GM12875 (cell line): Measurements from ENCODE around the gene CYTH1.

Experiments used
- H3K4me3 ChIP-seq: one replicate; pipeline ENCODE4 v1.5.1; 2011; ENCODE audit warnings: low read depth, low read length, control low read depth
- TF ChIP-seq, protein P1 (sequence below): IDR thresholded peaks from 2 replicates; pipeline ENCODE4 v1.5.1; 2011; ENCODE audit warnings: low read depth, mild to moderate bottlenecking, control low read depth, inconsistent platforms, low read length, moderate library complexity, borderline replicate concordance; ENCODE audit not compliant: insufficient read depth

The CYTH1 gene

DNA sequence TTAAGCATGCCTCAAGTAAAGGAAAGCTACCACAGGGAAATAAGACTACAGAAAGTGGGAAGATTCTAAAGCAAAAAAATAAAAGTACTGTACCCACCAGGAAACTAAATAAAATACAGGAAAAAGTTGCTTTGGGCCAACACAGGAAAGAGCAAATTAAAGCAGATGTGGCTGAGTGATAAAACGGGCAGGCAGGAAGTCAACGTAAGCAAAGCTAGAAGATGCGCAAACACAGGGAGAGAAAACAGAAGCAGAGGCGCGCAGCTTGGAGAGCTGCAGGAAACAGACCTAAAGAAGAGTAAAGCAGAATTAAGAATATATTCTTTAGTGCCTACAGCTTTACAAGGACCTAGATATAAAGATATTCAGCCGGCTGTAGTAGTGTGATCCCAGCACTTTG lies 36.9 kb upstream of the CYTH1 start:
- no peak overlapping the region for H3K4me3 ChIP-seq
- TF ChIP-seq, protein P1, sequence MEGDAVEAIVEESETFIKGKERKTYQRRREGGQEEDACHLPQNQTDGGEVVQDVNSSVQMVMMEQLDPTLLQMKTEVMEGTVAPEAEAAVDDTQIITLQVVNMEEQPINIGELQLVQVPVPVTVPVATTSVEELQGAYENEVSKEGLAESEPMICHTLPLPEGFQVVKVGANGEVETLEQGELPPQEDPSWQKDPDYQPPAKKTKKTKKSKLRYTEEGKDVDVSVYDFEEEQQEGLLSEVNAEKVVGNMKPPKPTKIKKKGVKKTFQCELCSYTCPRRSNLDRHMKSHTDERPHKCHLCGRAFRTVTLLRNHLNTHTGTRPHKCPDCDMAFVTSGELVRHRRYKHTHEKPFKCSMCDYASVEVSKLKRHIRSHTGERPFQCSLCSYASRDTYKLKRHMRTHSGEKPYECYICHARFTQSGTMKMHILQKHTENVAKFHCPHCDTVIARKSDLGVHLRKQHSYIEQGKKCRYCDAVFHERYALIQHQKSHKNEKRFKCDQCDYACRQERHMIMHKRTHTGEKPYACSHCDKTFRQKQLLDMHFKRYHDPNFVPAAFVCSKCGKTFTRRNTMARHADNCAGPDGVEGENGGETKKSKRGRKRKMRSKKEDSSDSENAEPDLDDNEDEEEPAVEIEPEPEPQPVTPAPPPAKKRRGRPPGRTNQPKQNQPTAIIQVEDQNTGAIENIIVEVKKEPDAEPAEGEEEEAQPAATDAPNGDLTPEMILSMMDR = no peak

DNA sequence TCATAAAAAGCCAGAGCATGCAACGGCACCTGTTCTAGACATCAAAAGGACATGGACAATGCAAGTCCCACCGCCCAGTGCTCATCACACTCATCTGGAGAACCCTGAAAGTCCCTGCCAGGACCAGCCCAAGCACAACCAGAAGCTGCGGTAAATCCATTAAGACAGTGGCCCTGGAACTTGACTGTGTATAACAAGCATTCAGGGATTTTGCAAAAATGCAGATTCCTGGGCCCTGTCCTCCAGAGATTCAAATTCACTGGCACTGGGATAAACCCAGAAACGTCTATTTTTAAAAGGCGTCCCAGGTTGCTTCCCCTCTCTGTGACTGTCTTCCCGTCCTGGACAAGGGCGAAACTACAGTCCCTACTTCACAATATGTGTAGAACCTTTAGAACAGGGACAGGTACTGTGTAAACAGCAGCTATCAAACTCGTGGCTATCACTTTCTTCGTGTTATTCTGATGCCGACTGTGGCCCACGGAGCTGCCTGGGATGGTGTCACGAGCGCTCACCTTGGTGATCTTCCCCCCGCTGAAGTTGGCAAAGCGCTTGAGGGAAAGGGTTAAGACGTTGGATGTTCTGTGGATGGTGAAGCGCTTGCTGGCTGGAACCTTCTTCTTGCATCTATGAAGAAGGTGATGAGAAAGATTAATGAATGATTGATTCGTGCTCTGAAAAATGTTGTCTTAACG lies 36.2 kb upstream of the CYTH1 start:
- TF ChIP-seq, protein P1 = no peak

DNA sequence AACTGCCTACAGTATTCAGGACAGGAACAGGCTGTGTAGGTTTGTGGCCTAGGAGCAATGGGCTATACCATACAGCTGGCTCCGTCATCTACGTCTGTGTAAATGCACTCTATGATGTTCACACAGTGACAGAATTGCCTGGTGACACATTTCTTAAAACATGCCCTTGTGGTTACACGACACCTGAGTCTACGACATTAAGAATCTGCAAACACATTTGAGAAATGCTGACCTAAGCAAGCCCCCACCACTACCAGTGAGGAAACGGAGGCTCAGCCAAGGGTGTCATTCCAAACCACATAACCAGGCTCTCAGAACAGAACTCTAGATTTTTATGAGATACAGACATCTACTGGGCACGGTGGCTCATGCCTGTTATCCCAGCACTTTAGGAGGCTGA lies 35.0 kb upstream of the CYTH1 start:
- TF ChIP-seq, protein P1 = no peak
- H3K4me3 ChIP-seq = no peak overlapping the region

More for the DNA sequence above, 36.2 kb upstream of the CYTH1 start:
- no peak overlapping the region for H3K4me3 ChIP-seq

DNA sequence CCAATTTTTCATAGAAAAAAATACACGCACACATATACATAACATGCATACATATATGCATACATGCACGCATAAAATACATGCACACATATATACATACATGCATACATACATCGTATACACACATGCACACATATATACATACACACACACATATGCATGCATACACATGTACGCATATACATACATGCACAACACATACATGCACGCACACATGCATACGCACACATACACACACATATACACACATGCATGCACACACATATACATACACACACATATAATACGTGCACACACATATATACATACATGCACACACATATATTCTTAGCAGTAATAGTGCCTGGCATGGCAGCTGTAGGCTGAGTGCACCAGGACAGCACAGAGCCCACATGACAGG lies 33.6 kb upstream of the CYTH1 start:
- H3K4me3 ChIP-seq = no peak overlapping the region
- TF ChIP-seq, protein P1 = no peak

DNA sequence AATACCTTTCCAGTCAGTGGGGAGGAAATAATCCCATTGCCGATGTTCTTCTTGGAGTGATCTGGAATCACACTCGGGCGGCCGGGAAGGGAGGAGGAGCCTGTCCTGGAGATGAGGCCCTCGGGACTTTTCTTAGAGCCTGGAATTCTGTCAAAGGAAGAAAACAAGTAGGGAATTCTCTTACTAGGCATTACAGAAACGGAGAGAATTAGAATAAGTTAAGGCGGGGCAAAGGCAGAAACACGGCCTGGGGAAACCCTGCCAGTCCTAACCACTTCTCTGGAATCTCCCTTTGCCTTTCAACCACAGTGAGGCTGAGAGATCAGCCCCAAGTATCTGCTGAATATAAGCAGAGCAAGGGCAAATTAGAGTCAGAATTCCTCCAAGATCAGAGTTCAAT lies 30.8 kb upstream of the CYTH1 start:
- TF ChIP-seq, protein P1 = no peak
- no peak overlapping the region for H3K4me3 ChIP-seq

DNA sequence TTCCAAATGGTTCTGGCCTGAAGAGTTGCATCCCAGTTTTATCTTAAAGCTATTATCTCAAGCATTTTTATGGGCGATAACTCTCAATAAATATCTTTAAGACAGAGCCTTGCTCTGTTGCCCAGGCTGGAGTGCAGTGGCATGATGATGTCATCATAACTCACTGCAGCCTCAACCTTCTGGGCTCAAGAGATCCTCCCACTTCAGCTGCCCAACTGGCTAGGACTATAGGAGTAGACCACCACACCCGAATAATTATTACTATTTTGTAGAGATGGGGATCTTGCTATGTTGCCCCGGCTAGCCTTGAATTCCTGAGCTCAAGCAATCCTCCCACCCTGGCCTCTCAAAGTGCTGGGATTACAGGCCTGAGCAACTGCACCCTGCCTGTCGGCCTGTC lies 26.1 kb upstream of the CYTH1 start:
- no peak overlapping the region for H3K4me3 ChIP-seq
- TF ChIP-seq, protein P1 = no peak

DNA sequence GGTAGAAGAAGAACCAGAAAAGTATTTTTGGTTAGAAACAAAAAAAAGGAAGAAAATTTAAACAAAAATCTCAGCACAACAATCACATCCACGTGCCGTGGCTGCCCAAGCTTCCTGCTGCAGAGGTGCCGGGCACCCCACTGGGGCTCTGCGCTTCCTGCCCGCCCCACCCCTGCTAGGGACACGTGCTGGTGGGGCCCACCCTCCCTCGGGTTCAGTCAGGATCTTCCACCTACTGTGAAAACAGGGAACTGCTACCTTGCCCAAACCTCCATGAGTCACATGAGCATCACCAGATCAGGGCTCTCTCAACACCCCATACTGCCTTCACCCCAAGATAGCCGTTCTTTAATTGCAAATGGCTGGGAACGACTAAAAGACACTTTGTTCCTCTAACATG lies 24.4 kb upstream of the CYTH1 start:
- TF ChIP-seq, protein P1 = no peak

More for the DNA sequence above, 24.4 kb upstream of the CYTH1 start:
- no peak overlapping the region for H3K4me3 ChIP-seq
